Femur (tissue), 1 donor: ENCODE data around the gene ACTL10.
A peak's percentile ranks its signal among the peaks of the same experiment; 100 is the strongest.

Source experiments
- DNase-seq: peaks from one replicate; pipeline ENCODE4 v3.0.0-alpha.2; 2017

Gene ACTL10

DNA sequence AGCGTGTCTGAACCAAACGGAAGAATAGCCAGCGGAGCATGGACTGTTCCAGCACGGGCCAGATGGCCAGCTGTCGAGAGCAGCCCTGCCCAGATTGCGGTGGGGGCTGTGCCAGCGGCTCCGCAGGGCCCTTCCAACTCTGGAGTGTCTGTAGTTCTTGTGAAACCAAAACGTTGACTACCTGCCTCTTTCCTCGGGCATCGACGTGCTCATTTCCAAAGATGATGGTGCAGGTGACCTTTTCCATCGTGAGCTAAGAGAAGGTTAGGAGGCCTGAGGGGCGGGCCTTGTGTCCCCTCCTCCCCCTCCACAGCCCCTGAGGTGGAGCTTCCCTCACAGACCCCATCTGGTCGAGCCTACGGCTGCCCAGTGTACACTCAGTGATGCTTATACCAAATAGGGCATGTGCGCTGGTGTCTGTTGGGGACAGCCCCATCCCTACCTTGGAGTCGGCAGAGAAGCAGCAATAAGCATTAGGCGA lies 17.5 kb upstream of the ACTL10 start:
- DNase-seq = peak; percentile 70

DNA sequence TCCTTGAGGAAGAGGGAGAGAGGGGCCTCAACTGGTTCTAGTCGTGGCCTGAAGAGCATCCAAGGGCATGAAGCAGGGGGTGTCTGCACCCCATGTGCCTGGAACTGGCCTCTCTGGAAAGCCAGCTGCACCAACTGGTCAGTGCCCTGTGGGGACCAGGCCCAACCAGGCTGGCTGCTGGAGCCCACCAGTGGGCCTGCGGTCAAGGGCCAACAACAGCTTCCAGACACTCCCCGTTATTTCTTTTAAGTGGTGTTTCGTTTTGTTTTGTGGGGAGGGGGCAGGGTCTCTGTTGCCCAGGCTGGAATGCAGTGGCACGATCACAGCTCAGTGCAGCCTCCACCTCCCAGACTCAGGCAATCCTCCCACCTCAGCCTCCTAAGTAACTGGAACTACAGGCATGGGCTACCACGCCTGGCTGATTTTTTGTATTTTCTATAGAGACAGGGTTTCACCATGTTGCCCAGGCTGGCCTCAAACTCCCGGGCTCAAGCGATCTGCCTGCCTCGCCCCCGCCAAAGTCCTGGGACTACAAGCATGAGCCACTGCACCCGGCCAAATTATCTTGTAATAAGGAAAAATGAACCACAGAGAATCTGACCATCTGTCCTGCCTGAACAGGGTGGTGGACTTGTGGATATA lies 16.5 kb upstream of the ACTL10 start:
- no peak for DNase-seq

DNA sequence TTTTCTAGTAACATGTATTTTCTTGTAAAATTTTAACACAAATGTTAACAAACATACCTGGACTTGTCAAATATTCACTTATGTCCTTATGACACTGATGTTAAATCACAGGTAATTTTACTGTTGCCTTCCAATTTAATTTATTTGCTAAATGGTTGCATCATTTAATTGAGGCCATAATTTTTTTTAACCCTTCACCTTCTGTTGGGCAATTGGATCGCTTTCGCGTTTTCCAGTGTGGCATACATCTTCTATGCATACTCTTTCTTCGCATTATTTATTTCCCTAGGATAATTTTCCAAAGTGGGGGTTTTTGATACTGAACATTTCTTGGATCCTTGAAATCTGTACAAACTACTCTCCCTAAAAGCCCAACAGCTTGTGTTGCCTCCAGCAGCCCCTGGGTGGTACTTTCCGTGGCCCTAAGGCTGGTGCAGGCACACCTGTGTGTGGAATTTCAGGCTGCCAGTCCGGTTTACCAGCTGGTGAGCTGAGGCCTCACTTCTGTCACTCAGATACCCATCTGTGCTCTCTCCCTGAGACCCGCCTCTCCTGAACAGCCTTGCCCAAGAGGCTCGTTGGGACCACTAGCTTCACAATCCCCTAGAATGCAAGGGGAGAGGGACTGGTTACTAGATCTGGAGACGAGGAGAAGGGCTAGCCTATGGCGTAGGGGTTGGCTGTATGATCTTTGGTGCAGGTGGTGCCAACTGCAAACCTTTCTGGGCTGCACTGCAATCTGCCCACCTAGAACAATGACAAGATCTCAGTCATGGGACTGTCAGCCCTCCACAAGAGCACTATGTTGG lies 15.8 kb upstream of the ACTL10 start:
- no peak for DNase-seq

DNA sequence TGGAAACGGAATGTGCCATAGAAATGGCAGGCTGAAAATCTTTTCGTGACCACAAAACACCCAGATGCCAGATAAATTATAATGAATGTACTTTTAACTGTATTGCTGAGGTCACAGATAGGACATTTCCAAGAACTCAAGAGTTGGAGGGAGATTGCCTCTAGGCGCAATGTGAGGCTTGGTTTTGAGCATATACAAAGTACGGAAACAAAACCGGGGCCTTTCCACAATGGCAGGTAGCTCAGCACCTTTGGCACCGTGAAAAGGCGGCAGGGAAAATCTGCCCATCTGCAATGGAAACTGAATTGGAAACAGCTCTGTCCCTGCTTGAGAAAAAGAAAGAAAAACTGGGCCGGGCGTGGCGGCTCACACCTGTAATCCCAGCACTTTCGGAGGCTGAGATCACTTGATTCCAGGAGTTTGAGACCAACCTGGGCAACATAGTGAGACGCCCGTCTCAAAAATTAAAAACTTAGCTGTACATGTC lies 15.1 kb upstream of the ACTL10 start:
- DNase-seq = no peak

DNA sequence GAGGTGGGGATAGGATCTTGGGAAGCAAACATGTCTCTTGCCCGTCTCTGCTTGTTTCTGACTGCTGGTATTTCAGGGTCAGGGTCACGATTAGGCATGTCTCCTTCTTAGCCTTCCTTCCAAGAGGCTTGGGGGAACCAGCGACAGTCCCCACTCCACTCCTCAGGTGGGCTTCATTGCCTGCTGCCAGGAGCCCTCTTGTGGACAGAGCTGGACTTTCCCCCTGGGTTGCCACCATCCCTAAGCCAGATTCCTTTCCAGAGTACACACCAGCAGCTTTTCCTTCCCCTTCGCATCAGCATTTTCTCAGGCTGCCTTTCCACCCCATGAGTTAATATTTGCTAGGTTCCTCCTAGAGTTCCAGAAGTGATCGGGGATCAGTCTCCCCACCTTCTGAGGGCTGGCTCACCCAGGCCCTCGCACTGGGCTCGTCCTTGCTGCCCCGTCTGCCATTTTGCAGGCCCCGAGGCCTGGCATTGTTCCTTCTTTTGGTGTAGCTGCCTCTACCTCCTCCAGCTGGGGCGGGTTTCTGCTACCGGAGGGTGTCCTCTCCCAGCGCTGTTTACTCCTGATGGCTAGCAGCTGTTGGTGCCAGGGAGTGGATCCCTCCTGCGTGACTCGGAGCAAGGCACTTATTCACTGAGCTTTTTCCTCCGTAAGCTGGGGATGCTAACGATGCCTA lies 13.4 kb upstream of the ACTL10 start:
- peak; percentile 79 for DNase-seq

DNA sequence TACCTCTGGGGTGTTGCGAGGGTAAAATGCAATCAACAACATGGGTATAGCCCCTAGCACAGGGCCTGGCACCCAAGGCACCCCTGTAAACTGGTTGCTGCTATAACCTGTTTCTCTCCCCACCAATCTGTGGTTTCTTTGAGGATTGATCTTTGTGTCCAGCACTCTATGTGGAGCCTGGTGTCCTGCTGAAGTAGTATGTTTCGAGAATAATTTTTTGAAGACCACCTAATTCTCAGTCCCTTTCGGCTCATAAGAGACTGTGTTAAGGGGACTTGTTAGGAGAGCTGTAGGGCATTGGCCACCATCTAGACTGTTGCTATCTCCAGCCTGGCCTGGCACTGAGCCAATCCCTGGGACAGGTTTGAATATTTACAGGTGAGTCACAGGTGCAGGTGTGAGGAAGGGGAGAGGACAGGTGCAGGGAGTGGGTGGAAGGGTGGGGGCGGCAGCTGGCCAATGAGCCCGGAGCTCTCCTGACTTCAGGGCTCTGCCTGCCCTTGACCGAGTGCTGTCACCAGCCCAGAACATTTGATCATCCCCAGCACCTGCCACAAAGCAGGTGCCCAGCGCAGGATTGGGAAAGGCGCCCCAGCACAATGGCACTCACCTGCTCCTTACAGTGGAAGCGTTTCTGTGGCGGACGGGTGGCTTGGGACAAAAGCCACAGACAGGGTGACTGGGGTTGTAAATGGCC lies 12.7 kb upstream of the ACTL10 start:
- DNase-seq = no peak

DNA sequence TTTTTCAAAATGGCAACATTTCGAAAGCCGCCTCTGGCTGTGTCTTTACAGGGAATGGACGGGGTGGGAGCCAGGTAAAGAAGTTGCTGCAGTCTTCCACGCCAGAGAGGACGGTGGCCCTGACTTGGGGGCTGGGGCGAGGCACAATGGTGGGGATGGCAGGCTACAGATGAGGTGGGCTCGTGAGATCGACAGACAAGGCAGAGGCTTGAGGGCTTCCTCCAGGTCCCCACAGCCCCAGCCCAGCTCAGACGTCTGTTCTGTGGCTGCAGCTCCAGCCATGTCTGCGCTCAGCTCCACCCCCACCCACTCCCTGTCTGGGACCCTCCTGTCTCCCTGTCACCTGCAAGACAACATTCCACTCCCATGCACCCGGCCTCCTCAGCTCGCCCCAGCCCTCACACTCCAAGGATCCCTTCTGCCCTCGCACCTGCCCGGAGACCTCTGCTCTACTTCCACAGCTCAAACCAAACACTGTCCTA lies 12.0 kb upstream of the ACTL10 start:
- DNase-seq = no peak

DNA sequence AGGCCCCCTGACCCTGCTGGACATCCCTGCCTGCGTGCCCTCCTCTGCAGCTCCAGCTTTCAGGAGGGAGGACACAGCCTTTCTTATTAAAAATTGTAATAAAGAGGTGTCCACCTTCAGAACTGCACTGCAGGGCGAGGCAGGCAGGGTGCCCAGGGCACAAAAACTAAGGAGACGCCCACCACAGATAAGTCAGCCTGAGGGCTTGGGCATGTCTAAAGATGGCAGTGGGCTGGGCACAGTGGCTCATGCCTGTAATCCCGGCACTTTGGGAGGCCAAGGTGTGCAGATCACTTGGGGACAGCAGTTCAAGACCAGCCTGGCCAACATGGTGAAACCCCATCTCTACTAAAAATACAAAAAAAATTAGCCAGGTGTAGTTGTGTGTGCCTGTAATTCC lies 11.6 kb upstream of the ACTL10 start:
- DNase-seq = no peak

DNA sequence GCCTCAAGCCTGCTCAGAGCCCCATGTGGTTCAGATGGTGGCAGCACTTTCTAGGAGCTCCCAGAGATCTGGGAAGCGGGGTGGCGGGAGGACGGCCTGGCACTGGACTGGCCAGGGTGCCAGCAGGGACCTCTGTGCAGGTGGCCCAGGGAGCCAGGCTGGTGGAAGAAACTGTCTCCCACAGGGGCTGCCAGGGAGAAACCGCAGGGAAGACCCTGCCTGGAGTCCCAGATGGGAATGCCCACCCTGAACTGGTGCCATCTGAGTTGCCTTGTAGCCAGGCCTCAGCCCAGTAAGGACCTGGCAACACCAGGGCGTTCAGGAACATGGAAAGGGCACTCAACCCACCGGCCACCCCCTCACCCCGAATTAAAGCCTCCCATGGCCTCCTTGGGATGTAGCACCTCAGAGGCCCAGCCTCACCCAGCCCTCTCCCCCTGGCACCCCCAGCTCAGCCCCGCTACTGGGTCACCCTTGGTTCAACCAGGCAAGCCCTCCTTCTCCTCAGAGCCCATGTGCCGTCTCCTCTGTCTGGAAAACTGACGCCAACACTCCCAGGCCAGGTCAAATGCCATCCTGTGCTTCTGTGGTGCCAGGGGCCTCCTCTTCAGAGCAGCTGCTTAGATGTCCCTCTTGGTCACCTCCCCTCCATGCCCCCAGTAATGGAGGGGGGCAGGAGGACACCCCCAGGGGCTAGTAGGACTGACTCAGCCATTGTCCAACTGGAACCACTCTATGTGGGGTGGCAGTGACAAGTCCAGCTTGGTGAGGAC lies 10.5 kb upstream of the ACTL10 start:
- DNase-seq = peak; percentile 12

DNA sequence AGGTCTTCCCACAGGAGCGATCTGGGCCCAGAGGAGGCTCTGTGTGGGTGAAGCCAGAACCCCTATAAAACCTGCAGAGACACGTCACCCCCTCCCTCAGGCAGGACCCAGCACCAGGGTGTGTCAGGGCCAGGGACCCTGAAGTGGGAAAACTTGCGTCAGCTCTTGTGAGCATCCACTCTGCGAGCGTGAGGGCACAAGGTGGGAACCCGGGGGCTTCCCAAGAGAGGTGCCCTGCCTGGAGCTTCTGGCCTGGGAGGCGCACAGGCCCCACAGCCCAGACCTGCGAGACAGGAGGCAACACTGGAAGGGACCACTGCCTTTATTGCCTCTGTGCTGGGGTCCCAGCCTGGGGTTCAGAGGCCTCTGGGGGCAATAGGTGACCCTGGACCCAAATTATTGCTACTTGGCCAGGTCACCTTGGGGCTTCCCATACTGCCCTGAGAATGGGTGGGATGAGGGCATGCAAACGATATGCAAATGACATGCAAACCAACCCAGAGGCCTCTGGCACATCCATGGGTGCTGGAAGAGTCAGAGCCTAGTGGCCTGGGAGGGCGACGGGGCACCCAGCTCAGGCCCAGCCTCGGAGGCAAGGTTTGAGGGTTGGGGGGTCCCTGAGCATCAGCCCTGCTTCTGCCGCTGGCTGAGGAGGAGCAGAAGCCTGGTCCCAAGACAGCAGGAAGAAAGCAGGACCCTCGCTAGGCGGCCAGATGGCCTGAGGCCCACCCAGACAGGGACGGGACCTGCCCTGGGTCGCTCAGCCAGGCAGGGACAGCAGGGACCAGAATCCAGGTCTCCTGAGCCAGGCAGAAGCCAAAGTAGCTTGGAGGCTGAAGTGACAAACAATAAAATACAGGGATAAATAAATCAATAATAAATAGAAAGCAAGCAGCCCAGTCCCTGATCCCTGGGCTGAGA lies 9.7 kb upstream of the ACTL10 start:
- DNase-seq = no peak

DNA sequence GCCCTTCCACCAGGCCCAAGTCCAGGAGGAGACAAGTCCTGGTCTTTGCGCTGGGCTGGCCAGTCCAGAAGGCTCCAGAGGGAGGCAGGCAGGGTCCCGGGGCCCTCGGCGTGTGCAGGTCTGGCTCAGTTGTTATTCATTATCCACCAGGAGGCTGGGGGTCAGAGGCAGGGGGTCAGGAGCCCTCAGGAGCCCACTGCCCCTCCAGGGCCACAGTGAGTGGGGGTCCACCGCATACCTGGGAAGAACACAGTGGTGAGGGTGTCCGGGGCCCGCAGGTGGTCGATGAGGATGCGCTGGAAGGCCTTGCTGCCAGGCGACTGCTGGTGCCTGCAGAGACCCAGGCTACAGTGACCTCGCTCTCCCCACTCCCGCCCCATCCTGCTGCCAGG lies 9.0 kb upstream of the ACTL10 start:
- no peak for DNase-seq

DNA sequence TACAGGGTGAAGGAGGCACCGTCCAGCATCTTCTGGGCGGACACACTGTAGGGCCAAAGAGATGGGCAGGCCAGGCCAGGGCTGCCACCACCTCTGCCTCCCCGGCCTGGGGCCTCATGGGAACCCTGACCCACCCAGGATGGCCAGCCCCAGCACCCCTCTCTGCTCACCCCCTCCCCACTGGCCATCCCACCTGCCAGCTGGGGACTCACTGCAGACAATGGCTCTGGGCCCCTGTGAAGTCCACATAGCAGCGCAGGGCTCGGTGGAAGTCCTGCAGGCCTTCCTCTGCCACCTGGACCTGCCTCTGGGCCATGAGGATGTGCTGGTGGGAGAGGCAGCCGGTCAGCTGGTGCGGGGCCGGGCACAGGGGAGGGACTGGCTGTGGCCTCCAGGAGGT lies 8.2 kb upstream of the ACTL10 start:
- DNase-seq = peak; percentile 18

DNA sequence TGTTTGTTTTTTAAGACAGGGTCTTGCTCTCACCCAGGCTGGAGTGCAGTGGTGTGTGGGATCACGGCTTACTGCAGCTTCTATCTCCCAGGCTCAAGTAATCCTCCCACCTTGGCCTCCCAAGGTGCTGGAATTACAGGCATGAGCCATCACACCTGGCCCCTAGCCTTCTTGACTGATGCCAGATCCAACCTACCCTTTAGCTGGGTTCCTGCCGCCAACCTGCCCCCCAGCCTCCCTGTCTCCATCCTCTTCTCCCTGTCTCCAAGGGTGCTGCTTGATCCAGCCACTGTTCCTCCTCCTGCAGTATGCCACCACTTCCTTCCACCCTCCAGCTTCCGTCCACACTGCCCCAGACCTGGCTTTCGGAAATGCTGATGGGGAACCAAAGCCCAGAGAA lies 7.8 kb upstream of the ACTL10 start:
- DNase-seq = no peak

DNA sequence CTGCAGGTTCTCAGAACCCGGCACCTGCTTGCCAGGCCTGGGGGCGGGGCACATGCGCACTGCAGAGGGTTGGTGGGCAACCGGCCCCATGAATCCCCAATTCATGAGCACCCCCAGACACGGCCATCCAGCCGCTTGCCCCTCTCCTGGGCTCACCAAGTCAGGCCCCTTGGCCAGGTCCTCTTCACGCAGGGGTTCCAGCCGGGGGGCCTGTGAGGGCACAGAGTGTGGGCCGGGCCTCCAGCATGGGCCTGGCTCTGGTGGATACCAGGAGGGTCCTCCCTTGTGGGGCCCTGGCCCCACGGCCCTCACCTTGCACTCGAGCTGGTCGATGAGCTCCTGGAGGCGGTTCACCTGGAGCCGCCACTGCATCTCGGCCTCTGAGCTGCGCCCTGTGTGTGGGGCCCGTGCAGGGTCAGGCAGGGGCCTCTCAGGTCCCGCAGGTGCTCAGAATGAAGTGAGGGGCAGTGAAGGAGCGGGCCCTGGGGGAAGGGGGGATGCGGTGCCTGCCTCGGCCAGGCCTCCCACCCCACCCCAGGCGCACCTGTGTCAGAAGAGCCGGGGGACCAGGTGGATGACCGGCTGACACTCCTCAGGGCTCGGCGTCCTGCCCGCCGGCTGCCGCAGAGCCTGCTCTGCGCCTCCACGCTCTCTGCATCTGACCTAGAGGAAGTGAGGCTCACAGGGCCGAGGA lies 7.3 kb upstream of the ACTL10 start:
- DNase-seq = no peak

DNA sequence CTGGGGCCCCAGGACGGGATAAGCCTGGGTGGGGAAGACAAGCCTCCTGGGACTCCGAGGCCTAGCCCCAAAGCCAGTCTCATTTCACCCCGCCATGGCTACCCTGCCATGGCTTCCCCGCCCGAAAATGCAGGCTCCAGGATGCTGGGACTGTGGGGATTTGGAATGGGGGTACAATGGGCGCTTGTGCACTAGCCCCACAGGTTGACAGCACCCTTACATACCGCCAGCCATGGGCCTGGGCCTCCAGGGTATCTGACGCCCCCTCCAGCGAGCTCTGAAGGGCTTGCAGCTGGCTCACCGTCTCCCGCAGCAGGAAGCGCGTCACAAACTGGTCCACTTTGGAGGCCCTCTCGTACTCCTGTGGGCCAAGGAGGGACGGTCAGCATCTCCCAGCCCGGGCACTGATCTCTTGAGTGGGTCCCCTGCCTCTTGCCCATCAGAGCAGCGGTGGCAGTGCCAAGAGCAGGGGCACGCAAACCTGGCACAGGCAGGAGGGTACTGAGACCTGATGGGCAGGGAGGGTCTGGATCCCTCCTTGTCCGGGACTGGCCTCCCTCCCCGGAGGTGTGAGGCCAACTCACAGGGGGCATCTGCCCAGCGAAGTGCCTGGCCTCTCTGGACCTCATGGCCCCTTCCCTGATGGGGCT lies 6.6 kb upstream of the ACTL10 start:
- DNase-seq = no peak

DNA sequence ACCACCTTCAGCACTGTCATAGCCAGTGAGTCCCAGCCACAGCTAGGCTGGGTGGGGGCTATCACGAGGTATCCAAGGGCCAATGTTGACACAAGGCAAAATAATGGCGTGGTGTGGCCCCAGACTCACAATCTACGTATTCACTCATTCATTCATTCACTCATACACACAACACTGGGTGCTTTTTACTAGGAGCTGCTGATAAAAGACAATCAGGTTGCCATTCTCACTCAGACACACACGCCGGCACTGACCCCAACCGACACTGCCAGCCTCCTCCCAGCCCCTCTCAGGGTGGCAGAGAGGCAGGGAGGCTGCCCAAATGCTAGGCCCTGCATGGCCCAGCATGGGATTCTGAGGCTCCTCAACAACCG lies 6.1 kb upstream of the ACTL10 start:
- DNase-seq = no peak

DNA sequence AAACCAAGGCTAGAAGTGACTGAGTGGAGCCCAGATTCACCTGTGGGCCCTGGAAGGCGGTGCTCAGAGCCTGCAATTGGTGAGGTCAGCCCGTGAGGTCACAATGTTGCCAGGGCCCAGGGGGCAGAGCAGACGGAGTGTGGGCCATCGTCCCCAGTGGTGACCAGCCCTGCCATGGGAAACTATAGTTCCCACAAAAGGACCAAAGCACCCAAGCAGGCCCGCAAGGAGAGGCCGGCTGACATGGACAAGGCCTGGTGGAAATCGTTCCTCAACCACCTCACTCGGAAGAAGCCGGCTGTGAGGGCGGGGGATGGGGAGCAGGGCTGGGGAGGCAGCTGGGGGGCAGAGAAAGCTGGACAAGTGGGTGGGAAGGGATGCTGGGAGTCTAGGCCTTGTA lies 4.6 kb upstream of the ACTL10 start, which contains the start of gene C20orf144:
Gene C20orf144 (plus strand): TSS at position 156 of the 400 bp plus-strand sequence. CDS start 19 bp downstream, at position 175.
- no peak for DNase-seq

DNA sequence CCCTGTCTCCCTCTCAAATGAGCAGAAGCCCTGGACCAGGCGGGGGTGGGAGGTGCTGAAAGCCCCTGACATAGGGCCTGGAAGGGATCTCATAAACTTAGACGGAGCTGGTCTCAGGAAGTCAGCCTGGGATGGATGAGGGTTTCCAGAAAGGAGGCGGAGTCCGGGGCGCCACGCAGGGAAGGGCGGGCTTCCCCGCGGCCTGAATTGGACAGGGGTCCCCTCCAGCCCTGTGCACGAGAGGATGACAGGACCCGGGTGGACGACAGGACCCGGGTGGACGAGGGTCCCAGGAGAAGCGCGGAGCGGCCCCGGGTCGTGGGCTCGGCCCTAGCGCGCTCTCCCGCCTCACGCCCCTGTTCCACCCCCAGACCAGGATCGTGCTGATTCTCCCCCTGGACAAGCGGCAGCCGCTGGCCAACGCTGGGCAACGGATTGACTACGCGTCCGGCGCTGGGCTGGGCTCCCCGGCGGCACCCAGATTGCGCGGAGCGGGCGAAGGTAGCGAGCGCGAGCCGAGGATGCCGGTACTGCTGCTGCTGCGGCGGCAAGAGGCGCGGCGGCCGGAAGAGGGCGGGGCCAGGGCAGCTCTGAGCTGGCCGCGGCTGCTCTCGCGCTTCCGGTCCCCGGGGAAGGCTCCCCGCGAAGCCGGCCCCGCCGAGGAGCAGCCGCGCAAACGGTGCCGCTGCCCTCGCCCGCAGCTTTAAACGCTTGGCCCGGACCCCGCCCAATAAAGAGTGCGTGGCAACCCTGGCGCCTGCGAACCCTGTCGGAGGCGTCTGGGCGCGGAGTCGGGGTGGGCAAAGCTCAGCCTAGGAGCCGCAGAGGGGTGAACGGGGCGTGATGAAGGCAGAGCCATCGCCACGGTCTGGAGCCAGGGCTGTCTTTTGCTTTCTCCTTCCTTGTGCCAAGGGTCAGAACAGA lies 3.3 kb upstream of the ACTL10 start:
- peak; percentile 87 for DNase-seq
